ENCODE results near the gene SP6. TPM values are rescaled to one million over a fixed set of nuclear protein-coding genes. Genes with fewer than 3 reads are reported as not detected.

SP6 gene
- total RNA-seq, 1 experiment from 2014 or later = 10.8 TPM

DNA sequence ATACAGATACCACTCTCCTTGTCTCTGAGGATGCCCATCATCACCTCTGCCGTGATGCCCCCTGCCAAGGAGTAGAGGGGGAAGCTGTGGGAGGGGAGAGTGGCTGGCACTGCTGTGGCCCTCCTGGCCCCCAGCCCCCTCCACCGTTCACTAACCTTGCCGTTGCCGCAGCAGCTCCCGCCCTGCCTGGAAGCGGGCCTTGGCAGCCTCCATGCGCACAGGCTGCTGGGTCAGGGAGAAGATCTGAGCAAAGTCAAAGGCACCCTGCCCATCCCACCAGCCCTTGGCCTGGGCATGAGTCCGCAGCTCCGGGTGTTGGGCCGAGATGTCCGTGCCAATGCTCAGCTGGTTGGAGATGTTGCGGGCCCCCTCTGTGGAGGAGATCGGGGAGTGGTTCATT is 12.3 kb downstream of the SP6 start:
- Histone ChIP-seq H3K9me3 (ENCODE audit: control insufficient read depth in 1 of 2, insufficient read depth in 1 of 2, low read depth in 1 of 2, low read length in 2 of 2) (no peaks in the 10 kb centered on the region), H3K79me2 (ENCODE audit: insufficient read depth, low read length) (peaks cover 6% of the 10 kb centered on the region; the same call in 1 of the 2 replicates), H3K9me2 (ENCODE audit: insufficient read depth) (no peaks in the 10 kb centered on the region), H3K4me1 (ENCODE audit: control insufficient read depth in 1 of 2, insufficient read depth in 2 of 2, low read length in 2 of 2) (peaks cover 25 to 36% of the 10 kb centered on the region in 2 experiments), H3K27me3 (ENCODE audit: insufficient read depth, low read length) (no peaks in the 10 kb centered on the region), H4K20me1 (ENCODE audit: insufficient read depth) (no peaks in the 10 kb centered on the region), H3K36me3 (ENCODE audit: control insufficient read depth in 1 of 2, insufficient read depth in 2 of 2, low read length in 2 of 2) (peaks cover 0 to 12% of the 10 kb centered on the region in 2 experiments; a peak in 1 of 4 replicates), H2AFZ (ENCODE audit: low read depth, low read length, poor library complexity, severe bottlenecking) (no peak overlapping the region), H3K4me2 (ENCODE audit: low read length) (no peak overlapping the region), H3K4me3 (replicated peaks in 1 of 2; ENCODE audit: low read depth in 1 of 2, low read length in 2 of 2) (no peak overlapping the region), H3K27ac (ENCODE audit: low read depth, low read length) (no peak overlapping the region), H3K9ac (ENCODE audit: low read length) (no peak overlapping the region)
- ChIA-PET RAD21 (ENCODE audit: low non-redundant PET in 1 of 2, low total read pairs in 2 of 2, uncharacterized antibody in 2 of 2, unreplicated experiment in 2 of 2) (interaction anchor here in 1 of 2 experiments (0.6 kb wide), 1 partner anchor 141 kb away, joined by 4 read pairs; no protein-coding TSS in a partner anchor), CTCF (no interaction called here), POLR2A (interaction anchor here (3.5 kb wide), 1 partner anchor 57 kb away, joined by 24 read pairs; the partner anchor contains the start of gene SP2)
- TF ChIP-seq, protein P1, sequence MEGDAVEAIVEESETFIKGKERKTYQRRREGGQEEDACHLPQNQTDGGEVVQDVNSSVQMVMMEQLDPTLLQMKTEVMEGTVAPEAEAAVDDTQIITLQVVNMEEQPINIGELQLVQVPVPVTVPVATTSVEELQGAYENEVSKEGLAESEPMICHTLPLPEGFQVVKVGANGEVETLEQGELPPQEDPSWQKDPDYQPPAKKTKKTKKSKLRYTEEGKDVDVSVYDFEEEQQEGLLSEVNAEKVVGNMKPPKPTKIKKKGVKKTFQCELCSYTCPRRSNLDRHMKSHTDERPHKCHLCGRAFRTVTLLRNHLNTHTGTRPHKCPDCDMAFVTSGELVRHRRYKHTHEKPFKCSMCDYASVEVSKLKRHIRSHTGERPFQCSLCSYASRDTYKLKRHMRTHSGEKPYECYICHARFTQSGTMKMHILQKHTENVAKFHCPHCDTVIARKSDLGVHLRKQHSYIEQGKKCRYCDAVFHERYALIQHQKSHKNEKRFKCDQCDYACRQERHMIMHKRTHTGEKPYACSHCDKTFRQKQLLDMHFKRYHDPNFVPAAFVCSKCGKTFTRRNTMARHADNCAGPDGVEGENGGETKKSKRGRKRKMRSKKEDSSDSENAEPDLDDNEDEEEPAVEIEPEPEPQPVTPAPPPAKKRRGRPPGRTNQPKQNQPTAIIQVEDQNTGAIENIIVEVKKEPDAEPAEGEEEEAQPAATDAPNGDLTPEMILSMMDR (IDR thresholded peaks at IDR 0.05 in 2 of 3, conservative IDR thresholded peaks at IDR 0.05 in 1 of 3; ENCODE audit: borderline replicate concordance in 1 of 3, insufficient read depth in 1 of 3, low read depth in 2 of 3, low read length in 2 of 3) = no peak
- no peak for TF ChIP-seq YY1 (IDR thresholded peaks at IDR 0.05; ENCODE audit: extremely low read depth, insufficient replicate concordance, low read depth, low read length)
- no peak for TF ChIP-seq SP1 (IDR thresholded peaks at IDR 0.05; ENCODE audit: low read depth)
- TF ChIP-seq, protein P2, sequence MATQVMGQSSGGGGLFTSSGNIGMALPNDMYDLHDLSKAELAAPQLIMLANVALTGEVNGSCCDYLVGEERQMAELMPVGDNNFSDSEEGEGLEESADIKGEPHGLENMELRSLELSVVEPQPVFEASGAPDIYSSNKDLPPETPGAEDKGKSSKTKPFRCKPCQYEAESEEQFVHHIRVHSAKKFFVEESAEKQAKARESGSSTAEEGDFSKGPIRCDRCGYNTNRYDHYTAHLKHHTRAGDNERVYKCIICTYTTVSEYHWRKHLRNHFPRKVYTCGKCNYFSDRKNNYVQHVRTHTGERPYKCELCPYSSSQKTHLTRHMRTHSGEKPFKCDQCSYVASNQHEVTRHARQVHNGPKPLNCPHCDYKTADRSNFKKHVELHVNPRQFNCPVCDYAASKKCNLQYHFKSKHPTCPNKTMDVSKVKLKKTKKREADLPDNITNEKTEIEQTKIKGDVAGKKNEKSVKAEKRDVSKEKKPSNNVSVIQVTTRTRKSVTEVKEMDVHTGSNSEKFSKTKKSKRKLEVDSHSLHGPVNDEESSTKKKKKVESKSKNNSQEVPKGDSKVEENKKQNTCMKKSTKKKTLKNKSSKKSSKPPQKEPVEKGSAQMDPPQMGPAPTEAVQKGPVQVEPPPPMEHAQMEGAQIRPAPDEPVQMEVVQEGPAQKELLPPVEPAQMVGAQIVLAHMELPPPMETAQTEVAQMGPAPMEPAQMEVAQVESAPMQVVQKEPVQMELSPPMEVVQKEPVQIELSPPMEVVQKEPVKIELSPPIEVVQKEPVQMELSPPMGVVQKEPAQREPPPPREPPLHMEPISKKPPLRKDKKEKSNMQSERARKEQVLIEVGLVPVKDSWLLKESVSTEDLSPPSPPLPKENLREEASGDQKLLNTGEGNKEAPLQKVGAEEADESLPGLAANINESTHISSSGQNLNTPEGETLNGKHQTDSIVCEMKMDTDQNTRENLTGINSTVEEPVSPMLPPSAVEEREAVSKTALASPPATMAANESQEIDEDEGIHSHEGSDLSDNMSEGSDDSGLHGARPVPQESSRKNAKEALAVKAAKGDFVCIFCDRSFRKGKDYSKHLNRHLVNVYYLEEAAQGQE (IDR thresholded peaks at IDR 0.05; ENCODE audit: low read depth) = no peak
- TF ChIP-seq, protein P3, sequence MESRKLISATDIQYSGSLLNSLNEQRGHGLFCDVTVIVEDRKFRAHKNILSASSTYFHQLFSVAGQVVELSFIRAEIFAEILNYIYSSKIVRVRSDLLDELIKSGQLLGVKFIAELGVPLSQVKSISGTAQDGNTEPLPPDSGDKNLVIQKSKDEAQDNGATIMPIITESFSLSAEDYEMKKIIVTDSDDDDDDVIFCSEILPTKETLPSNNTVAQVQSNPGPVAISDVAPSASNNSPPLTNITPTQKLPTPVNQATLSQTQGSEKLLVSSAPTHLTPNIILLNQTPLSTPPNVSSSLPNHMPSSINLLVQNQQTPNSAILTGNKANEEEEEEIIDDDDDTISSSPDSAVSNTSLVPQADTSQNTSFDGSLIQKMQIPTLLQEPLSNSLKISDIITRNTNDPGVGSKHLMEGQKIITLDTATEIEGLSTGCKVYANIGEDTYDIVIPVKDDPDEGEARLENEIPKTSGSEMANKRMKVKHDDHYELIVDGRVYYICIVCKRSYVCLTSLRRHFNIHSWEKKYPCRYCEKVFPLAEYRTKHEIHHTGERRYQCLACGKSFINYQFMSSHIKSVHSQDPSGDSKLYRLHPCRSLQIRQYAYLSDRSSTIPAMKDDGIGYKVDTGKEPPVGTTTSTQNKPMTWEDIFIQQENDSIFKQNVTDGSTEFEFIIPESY (IDR thresholded peaks at IDR 0.05; ENCODE audit: extremely low read depth, insufficient replicate concordance, low read length) = no peak
- no peak for TF ChIP-seq JUND (IDR thresholded peaks at IDR 0.05)
- no peak for TF ChIP-seq RAD21 (IDR thresholded peaks at IDR 0.05; ENCODE audit: low read depth)
- TF ChIP-seq, protein P4, sequence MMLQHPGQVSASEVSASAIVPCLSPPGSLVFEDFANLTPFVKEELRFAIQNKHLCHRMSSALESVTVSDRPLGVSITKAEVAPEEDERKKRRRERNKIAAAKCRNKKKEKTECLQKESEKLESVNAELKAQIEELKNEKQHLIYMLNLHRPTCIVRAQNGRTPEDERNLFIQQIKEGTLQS (IDR thresholded peaks at IDR 0.05) = no peak
- TF ChIP-seq ELF1 (IDR thresholded peaks at IDR 0.05; ENCODE audit: borderline replicate concordance, low read depth) = no peak
- no peak for TF ChIP-seq FOSL1 (IDR thresholded peaks at IDR 0.05; ENCODE audit: low read depth)
- TF ChIP-seq SIN3A (IDR thresholded peaks at IDR 0.05; ENCODE audit: low read depth) = no peak
- no peak for TF ChIP-seq ZNF274 (IDR thresholded peaks at IDR 0.05; ENCODE audit: low read depth, low read length)
- TF ChIP-seq POLR2AphosphoS5 (IDR thresholded peaks at IDR 0.05; ENCODE audit: low read depth, low read length) = no peak
- TF ChIP-seq ZFX (IDR thresholded peaks at IDR 0.05) = no peak
- TF ChIP-seq EGR1 (IDR thresholded peaks at IDR 0.05; ENCODE audit: low read depth) = no peak
- TF ChIP-seq POLR2A (IDR thresholded peaks at IDR 0.05; ENCODE audit: borderline replicate concordance, extremely low read depth, insufficient read depth, insufficient read length) = no peak
- intact Hi-C loops (cut with micrococcal nuclease) = no loop called here
- ATAC-seq = no peak
- DNase-seq (ENCODE audit: low read depth, low spot score) = no peak
- BruUV-seq (replicated peaks) = no TSS peak

All from HCT116 (cell line).